M059J (cell line): ENCODE results near the gene HDDC3. TPM values are rescaled to one million over a fixed set of nuclear protein-coding genes. Genes with fewer than 3 reads are reported as not detected.

Experiments
- DNase-seq: peaks from one replicate; pipeline ENCODE4 v3.0.0-alpha.2; 2012; ENCODE audit warnings: low read depth
- total RNA-seq: library from RNA; depleted of rRNA; stranded (reverse); fragments of >200 nt; shearing (Covaris generic); gene quantifications from 2 replicates; pipeline ENCODE4 v1.2.3, GENCODE V29; 2014; rRNA removed

HDDC3 gene
- total RNA-seq = 9.9 and 12.4 TPM in 2 replicates

- peak; percentile 87 for DNase-seq
Measured at GRCh38 chr15:90931828-90932659, at the start of gene HDDC3. Gene HDDC3 (minus strand): TSS chr15:90932549. CDS start chr15:90932540, 9 bp downstream.

- DNase-seq = no peak
Measured at GRCh38 chr15:90982135-90982534, 49.8 kb upstream of the HDDC3 start.

- no peak for DNase-seq
Measured at GRCh38 chr15:90981681-90982080, 49.3 kb upstream of the HDDC3 start.

GRCh38 chr15:90979582-90979981 lies 47.2 kb upstream of the HDDC3 start:
- no peak for DNase-seq

- no peak for DNase-seq
Measured at GRCh38 chr15:90974216-90974615, 41.9 kb upstream of the HDDC3 start.

GRCh38 chr15:90972133-90972532 lies 39.8 kb upstream of the HDDC3 start:
- DNase-seq = no peak

GRCh38 chr15:90970274-90970673 lies 37.9 kb upstream of the HDDC3 start:
- DNase-seq = no peak

- no peak for DNase-seq
Measured at GRCh38 chr15:90968434-90968833, 36.1 kb upstream of the HDDC3 start.

GRCh38 chr15:90967206-90967605 lies 34.9 kb upstream of the HDDC3 start:
- no peak for DNase-seq

- DNase-seq = no peak
Measured at GRCh38 chr15:90966262-90966661, 33.9 kb upstream of the HDDC3 start.

GRCh38 chr15:90962021-90962420 lies 29.7 kb upstream of the HDDC3 start:
- DNase-seq = no peak

GRCh38 chr15:90960298-90961091 lies 28.1 kb upstream of the HDDC3 start:
- DNase-seq = no peak

- DNase-seq = peak; percentile 33
Measured at GRCh38 chr15:90959894-90960293, 27.5 kb upstream of the HDDC3 start.

GRCh38 chr15:90959028-90959595 lies 26.8 kb upstream of the HDDC3 start:
- DNase-seq = no peak

GRCh38 chr15:90957791-90958190 lies 25.4 kb upstream of the HDDC3 start:
- DNase-seq = no peak

- no peak for DNase-seq
Measured at GRCh38 chr15:90957031-90957790, 24.9 kb upstream of the HDDC3 start.

- no peak for DNase-seq
Measured at GRCh38 chr15:90956274-90957030, 24.1 kb upstream of the HDDC3 start.

- no peak for DNase-seq
Measured at GRCh38 chr15:90955624-90956273, 23.4 kb upstream of the HDDC3 start.

- peak; percentile 88 for DNase-seq
Measured at GRCh38 chr15:90954712-90955623, 22.6 kb upstream of the HDDC3 start, which contains the start of gene RCCD1. Gene RCCD1 (plus strand): TSS chr15:90954884. CDS start chr15:90956735, 1,851 bp downstream.
